Calu3 (cell line): ENCODE results near the gene NOXO1. TPM values are rescaled to one million over a fixed set of nuclear protein-coding genes. Genes with fewer than 3 reads are reported as not detected.

Experiments
- Bru-seq: library from RNA; stranded (reverse); fragments of 400-500 nt; gene quantifications from one replicate; lab custom pipeline; 2021; lab: Mats Ljungman, UMichigan
- BruChase-seq, 2 experiments: library from RNA; stranded (reverse); fragments of 400-500 nt; gene quantifications; one replicate each; lab custom pipeline; 2021; lab: Mats Ljungman, UMichigan
- BruUV-seq: library from RNA; stranded (reverse); fragments of 400-500 nt; replicated peaks from 2 replicates; lab custom pipeline; 2021; lab: Mats Ljungman, UMichigan
- CTCF ChIA-PET: fragments of 300-600 bp; sonication (Branson Sonifier 250); formaldehyde crosslinking; loops from one replicate; lab custom pipeline; 2022; ENCODE audit warnings: antibody characterized with exemption; lab: Charles Lee
- DNase-seq: peaks from one replicate; pipeline ENCODE4 v3.0.0; 2022
- H3K27ac Mint-ChIP-seq: one replicate; pipeline ENCODE4 v1.8.0; 2022; ENCODE audit warnings: mixed read lengths; ENCODE audit not compliant: unreplicated experiment
- H3K27me3 Mint-ChIP-seq: one replicate; pipeline ENCODE4 v1.8.0; 2022; ENCODE audit warnings: mixed read lengths; ENCODE audit not compliant: unreplicated experiment
- H3K36me3 Mint-ChIP-seq: one replicate; pipeline ENCODE4 v1.8.0; 2022; ENCODE audit warnings: mild to moderate bottlenecking, moderate library complexity, mixed read lengths; ENCODE audit not compliant: insufficient read depth, unreplicated experiment
- H3K4me1 Mint-ChIP-seq: one replicate; pipeline ENCODE4 v1.8.0; 2022; ENCODE audit warnings: mild to moderate bottlenecking, low read depth, mixed read lengths; ENCODE audit not compliant: unreplicated experiment
- H3K4me3 Mint-ChIP-seq: one replicate; pipeline ENCODE4 v1.8.0; 2022; ENCODE audit warnings: mild to moderate bottlenecking, low read depth, moderate library complexity, mixed read lengths; ENCODE audit not compliant: unreplicated experiment
- H3K9me3 Mint-ChIP-seq: one replicate; pipeline ENCODE4 v1.8.0; 2022; ENCODE audit warnings: low read depth, mixed read lengths; ENCODE audit not compliant: unreplicated experiment
- intact Hi-C: fragments of 100-400 bp; cut with micrococcal nuclease; formaldehyde crosslinking; loops from one replicate; pipeline ENCODE4 v1.10.0; 2022; ENCODE audit not compliant: unreplicated experiment
- long read RNA-seq: library from polyadenylated mRNA; stranded (forward); transcript quantifications from one replicate; pipeline ENCODE4 v2.0.0, GENCODE V29; 2022
- total RNA-seq: library from RNA; stranded (reverse); gene quantifications from 2 replicates; pipeline ENCODE4 v1.2.3, GENCODE V29; 2022
- TF ChIP-seq, protein P1 (sequence below): fragments of 200-600 bp; IDR thresholded peaks from one replicate; pipeline ENCODE4 v1.8.0; 2022; ENCODE audit warnings: antibody characterized with exemption; ENCODE audit not compliant: unreplicated experiment

The NOXO1 gene, protein sequence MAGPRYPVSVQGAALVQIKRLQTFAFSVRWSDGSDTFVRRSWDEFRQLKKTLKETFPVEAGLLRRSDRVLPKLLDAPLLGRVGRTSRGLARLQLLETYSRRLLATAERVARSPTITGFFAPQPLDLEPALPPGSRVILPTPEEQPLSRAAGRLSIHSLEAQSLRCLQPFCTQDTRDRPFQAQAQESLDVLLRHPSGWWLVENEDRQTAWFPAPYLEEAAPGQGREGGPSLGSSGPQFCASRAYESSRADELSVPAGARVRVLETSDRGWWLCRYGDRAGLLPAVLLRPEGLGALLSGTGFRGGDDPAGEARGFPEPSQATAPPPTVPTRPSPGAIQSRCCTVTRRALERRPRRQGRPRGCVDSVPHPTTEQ
- 10.1 and 11.8 TPM in 2 replicates for total RNA-seq
- percentile 24 among the genes with signal in this experiment for Bru-seq, nascent RNA
- BruChase-seq, experiment 1, labeled RNA remaining after a 6-hour chase, result percentile 44 among the genes with signal in this experiment
- percentile 44 among the genes with signal in this experiment for BruChase-seq, experiment 2, labeled RNA remaining after a 2-hour chase
- long read RNA-seq, partial matches to known transcripts, result 1 of 9 reads
- long read RNA-seq, other reads (novel, unspliced or antisense), result 1 of 9 reads

DNA sequence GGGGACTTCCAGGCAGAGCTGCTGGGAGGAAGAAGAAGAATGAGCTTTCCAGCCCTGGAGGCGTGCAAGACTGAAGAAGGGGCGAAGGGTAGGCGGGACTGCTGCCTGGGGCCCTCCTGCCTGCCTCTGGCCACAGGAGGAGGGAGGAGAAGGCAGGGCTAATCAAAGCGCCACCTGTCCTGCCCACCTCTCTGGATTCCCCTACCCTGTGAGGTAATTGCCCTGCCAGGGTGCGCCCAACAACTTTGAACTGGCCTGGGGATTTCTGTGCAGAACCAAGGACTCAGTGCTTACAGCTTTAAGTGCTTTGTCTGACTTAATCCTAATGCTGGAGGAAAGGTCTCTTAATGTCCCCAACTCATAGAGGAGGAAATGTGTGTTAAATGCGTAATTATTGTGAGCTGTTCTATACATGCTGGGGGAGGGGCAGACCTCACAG lies at the start of gene NOXO1:
Gene NOXO1 (minus strand): TSS at position 72 of the 439 bp plus-strand sequence. CDS start 290 bp downstream, outside the sequence.
- no peaks in the 10 kb centered on the region for H3K9me3 Mint-ChIP-seq
- DNase-seq, result peak; percentile 61
- no TSS peak for BruUV-seq
- TF ChIP-seq, protein P1, sequence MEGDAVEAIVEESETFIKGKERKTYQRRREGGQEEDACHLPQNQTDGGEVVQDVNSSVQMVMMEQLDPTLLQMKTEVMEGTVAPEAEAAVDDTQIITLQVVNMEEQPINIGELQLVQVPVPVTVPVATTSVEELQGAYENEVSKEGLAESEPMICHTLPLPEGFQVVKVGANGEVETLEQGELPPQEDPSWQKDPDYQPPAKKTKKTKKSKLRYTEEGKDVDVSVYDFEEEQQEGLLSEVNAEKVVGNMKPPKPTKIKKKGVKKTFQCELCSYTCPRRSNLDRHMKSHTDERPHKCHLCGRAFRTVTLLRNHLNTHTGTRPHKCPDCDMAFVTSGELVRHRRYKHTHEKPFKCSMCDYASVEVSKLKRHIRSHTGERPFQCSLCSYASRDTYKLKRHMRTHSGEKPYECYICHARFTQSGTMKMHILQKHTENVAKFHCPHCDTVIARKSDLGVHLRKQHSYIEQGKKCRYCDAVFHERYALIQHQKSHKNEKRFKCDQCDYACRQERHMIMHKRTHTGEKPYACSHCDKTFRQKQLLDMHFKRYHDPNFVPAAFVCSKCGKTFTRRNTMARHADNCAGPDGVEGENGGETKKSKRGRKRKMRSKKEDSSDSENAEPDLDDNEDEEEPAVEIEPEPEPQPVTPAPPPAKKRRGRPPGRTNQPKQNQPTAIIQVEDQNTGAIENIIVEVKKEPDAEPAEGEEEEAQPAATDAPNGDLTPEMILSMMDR, result no peak
- peak within 1 kb of the TSS; percentile 87 for H3K4me3 Mint-ChIP-seq
- H3K27me3 Mint-ChIP-seq, result no peaks in the 10 kb centered on the region
- peak within 1 kb of the TSS; percentile 87 for H3K27ac Mint-ChIP-seq
- intact Hi-C loops, result no loop called here
- peaks cover 31% of the 10 kb centered on the region for H3K4me1 Mint-ChIP-seq
- CTCF ChIA-PET, result interaction anchor here (0.9 to 1.0 kb wide), 3 partner anchors 17 to 159 kb away, joined by 3 to 5 read pairs (median 5); partner anchors contain the start of gene RPS2
- H3K36me3 Mint-ChIP-seq, result peaks cover 89% of the 10 kb centered on the region

DNA sequence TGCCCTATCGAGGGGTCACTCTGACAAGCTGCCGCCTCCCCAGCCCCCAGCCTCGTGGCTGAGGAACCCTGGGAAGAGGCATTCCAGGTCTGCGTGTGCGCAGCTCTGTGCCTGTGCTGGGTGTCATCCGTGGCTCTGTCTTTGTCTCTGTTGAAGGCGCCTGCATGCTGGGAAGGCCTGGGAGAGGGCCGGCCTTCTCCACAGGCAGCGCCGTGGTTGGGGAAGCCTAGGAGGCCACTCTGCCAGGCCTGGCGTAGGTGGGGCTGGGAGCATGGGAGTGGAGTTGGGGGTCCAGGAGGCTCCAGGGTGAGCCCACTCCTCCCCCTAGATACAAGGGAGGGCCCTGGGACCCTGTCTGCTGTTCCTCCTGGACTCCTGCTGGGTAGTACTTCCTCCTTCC lies 48.8 kb upstream of the NOXO1 start:
- Mint-ChIP-seq H3K9me3 (no peaks in the 10 kb centered on the region), H3K27ac (no peak overlapping the region), H3K36me3 (peaks cover 16% of the 10 kb centered on the region), H3K27me3 (no peaks in the 10 kb centered on the region), H3K4me3 (no peak overlapping the region), H3K4me1 (peaks cover 9% of the 10 kb centered on the region)
- TF ChIP-seq, protein P1, result no peak
- DNase-seq, result no peak
- CTCF ChIA-PET, result interaction anchor here (0.7 to 0.8 kb wide), 2 partner anchors 10 to 18 kb away, joined by 3 read pairs; partner anchors contain the start of genes NTHL1 and TSC2
- no TSS peak for BruUV-seq
- intact Hi-C loops, result no loop called here

DNA sequence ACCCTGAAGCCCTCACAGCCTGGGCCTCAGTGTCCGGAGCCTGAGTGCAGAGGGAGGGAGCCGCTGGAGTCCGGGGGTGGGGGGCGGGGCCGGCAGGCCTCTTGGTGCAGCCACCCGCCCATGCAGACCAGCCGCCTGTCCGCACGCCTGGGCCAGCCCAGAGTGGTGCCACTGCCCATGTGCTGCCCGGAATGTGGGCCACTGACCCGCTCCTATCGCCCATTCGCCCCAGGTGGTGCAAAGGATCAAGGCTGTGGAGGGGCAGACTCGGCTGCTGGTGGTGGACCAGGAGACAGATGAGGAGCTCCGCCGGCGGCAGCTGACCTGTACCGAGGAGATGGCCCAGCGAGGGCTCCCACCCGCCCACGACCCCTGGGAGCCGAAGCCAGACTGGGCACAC lies 48.1 kb upstream of the NOXO1 start:
- Mint-ChIP-seq H3K27ac (no peak overlapping the region), H3K4me1 (peaks cover 13% of the 10 kb centered on the region), H3K27me3 (peaks cover 6% of the 10 kb centered on the region), H3K36me3 (peaks cover 18% of the 10 kb centered on the region), H3K9me3 (no peaks in the 10 kb centered on the region), H3K4me3 (no peak overlapping the region)
- TF ChIP-seq, protein P1, result no peak
- no peak for DNase-seq
- intact Hi-C loops, result no loop called here
- CTCF ChIA-PET, result interaction anchor here (0.7 to 0.8 kb wide), 2 partner anchors 11 to 19 kb away, joined by 3 read pairs; partner anchors contain the start of genes NTHL1 and TSC2
- BruUV-seq, result no TSS peak

DNA sequence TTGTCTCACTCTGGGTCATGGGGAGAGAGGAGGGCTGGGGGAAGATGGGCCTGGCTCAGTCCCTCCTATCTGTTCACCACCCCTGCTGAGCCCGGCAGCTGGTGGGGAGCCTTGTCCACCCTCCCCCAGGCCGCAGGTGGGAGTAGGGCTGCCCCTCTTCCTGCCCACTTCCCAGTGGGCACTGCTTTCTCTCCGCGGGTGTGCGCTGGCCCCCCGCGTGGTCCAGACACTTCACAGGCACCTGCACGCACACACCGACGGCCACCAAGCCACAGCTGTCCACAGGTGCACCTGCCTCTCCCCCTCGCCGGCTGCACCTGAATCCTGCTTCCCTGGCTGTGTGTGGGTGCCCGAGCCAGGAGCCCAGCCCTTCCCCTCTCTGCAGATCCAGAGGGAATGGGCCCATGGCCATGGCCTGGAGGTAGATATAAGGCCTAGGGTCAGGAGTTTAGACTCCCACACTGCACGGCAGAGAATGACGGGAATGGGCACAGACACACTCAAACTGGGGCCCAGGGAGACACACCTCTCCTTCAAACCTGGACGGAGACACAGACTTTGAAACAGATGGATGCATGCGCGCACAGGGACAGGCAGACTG lies 47.5 kb upstream of the NOXO1 start:
- no TSS peak for BruUV-seq
- intact Hi-C loops, result no loop called here
- Mint-ChIP-seq H3K27me3 (peaks cover 8% of the 10 kb centered on the region), H3K27ac (no peak overlapping the region), H3K36me3 (peaks cover 22% of the 10 kb centered on the region), H3K4me3 (no peak overlapping the region), H3K9me3 (no peaks in the 10 kb centered on the region), H3K4me1 (peaks cover 17% of the 10 kb centered on the region)
- TF ChIP-seq, protein P1, result no peak
- DNase-seq, result no peak
- CTCF ChIA-PET, result interaction anchor here (2.0 kb wide), 1 partner anchor 12 kb away, joined by 7 read pairs; no protein-coding TSS in a partner anchor
